MM.1S (cell line): Measurements from ENCODE around the gene OTC.

Experiments
- EZH2 ChIP-seq: fragments of 300-600 bp; sonication (generic); optimal IDR thresholded peaks from 2 replicates; pipeline ENCODE3; 2017; ENCODE audit warnings: low read depth, mild to moderate bottlenecking, antibody characterized with exemption, low read length, mixed read lengths
- TF ChIP-seq, protein P1 (sequence below): fragments of 300-600 bp; sonication (generic); IDR thresholded peaks from 2 replicates; pipeline ENCODE4 v1.5.1; 2016; ENCODE audit warnings: antibody characterized with exemption, low read length, mixed read lengths

- TF ChIP-seq, protein P1, sequence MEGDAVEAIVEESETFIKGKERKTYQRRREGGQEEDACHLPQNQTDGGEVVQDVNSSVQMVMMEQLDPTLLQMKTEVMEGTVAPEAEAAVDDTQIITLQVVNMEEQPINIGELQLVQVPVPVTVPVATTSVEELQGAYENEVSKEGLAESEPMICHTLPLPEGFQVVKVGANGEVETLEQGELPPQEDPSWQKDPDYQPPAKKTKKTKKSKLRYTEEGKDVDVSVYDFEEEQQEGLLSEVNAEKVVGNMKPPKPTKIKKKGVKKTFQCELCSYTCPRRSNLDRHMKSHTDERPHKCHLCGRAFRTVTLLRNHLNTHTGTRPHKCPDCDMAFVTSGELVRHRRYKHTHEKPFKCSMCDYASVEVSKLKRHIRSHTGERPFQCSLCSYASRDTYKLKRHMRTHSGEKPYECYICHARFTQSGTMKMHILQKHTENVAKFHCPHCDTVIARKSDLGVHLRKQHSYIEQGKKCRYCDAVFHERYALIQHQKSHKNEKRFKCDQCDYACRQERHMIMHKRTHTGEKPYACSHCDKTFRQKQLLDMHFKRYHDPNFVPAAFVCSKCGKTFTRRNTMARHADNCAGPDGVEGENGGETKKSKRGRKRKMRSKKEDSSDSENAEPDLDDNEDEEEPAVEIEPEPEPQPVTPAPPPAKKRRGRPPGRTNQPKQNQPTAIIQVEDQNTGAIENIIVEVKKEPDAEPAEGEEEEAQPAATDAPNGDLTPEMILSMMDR, result no peak
- TF ChIP-seq EZH2, result no peak
These were observed 6.3 kb upstream of the OTC start for GRCh38 chrX:38346150-38346549.
